Body of pancreas (tissue), 4 donors: ENCODE measurements around the gene GOT1.

Experiments used
- POLR2A ChIP-seq, 3 donors: fragments of 450-650 bp; IDR thresholded peaks; one replicate each; pipeline ENCODE4 v1.6.1; 2016; ENCODE audit warnings: antibody characterized with exemption in 3 of 3, mild to moderate bottlenecking in 2 of 3
- TF ChIP-seq, protein P1 (sequence below), 7 experiments: fragments of 450-650 bp in 4 of 7; fragments of 200-600 bp in 3 of 7; sonication (generic) in 3 of 7; IDR thresholded peaks; one replicate each; pipeline ENCODE4 v1.5.1; 2016 to 2019; ENCODE audit warnings: antibody characterized with exemption in 7 of 7

DNA sequence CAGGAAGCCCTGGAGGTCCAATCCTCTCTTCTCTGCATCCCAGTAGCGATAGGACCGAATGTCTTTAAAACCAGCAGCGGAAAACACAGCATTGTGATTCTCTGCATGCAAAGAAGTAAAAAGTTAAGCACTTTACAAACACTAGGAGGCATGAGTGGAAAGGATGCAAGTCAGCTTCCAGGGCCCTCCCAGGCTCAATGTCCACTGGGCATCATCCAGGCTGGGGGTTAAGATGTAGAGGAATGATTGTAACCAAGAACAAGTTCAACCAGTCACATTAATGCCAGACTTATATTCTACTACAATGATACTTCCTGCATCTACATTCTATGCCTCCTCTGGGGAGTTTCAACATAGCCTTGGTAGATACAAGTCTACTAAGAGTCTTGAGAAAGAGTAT lies 24.3 kb downstream of the GOT1 start:
- TF ChIP-seq, protein P1, sequence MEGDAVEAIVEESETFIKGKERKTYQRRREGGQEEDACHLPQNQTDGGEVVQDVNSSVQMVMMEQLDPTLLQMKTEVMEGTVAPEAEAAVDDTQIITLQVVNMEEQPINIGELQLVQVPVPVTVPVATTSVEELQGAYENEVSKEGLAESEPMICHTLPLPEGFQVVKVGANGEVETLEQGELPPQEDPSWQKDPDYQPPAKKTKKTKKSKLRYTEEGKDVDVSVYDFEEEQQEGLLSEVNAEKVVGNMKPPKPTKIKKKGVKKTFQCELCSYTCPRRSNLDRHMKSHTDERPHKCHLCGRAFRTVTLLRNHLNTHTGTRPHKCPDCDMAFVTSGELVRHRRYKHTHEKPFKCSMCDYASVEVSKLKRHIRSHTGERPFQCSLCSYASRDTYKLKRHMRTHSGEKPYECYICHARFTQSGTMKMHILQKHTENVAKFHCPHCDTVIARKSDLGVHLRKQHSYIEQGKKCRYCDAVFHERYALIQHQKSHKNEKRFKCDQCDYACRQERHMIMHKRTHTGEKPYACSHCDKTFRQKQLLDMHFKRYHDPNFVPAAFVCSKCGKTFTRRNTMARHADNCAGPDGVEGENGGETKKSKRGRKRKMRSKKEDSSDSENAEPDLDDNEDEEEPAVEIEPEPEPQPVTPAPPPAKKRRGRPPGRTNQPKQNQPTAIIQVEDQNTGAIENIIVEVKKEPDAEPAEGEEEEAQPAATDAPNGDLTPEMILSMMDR (IDR thresholded peaks at IDR 0.05), result no peak
- no peak for TF ChIP-seq POLR2A (IDR thresholded peaks at IDR 0.05)
